ENCODE measurements around the gene GALNTL6.
"Not testable (repeated sequence)": the region's sequence is repeated elsewhere in the genome, so short reads cannot be mapped to it uniquely, and the experiment has no call there.

GALNTL6 gene

GRCh38 chr4:172726001-172726423 is 912.8 kb downstream of the GALNTL6 start:
- H3F3A ChIP-seq (ENCODE audit: low read depth): no peaks in the 10 kb centered on the region
- no peaks in the 10 kb centered on the region for H3K9me3 ChIP-seq (ENCODE audit: insufficient read depth, low read depth, low read length)
- H3K36me3 ChIP-seq (ENCODE audit: insufficient read depth, low read length): no peaks in the 10 kb centered on the region
- H3K9ac ChIP-seq (ENCODE audit: low read depth, low read length, poor library complexity, severe bottlenecking): no peak overlapping the region
- no peak overlapping the region for H3K4me3 ChIP-seq (ENCODE audit: low read length, poor library complexity, severe bottlenecking)
- H3K9me2 ChIP-seq (replicated peaks; ENCODE audit: low read depth, low read length): no peaks in the 10 kb centered on the region
- H3K4me2 ChIP-seq (ENCODE audit: low read depth, low read length, poor library complexity, severe bottlenecking): no peak overlapping the region
- no peak overlapping the region for H2AFZ ChIP-seq (ENCODE audit: low read length)
- H3K4me1 ChIP-seq (ENCODE audit: insufficient read depth, low read length, poor library complexity, severe bottlenecking): no peaks in the 10 kb centered on the region
- TF ChIP-seq, protein P1, sequence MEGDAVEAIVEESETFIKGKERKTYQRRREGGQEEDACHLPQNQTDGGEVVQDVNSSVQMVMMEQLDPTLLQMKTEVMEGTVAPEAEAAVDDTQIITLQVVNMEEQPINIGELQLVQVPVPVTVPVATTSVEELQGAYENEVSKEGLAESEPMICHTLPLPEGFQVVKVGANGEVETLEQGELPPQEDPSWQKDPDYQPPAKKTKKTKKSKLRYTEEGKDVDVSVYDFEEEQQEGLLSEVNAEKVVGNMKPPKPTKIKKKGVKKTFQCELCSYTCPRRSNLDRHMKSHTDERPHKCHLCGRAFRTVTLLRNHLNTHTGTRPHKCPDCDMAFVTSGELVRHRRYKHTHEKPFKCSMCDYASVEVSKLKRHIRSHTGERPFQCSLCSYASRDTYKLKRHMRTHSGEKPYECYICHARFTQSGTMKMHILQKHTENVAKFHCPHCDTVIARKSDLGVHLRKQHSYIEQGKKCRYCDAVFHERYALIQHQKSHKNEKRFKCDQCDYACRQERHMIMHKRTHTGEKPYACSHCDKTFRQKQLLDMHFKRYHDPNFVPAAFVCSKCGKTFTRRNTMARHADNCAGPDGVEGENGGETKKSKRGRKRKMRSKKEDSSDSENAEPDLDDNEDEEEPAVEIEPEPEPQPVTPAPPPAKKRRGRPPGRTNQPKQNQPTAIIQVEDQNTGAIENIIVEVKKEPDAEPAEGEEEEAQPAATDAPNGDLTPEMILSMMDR (conservative IDR thresholded peaks at IDR 0.05; ENCODE audit: low read length): no peak
- no peaks in the 10 kb centered on the region for H3K79me2 ChIP-seq (ENCODE audit: insufficient read depth, low read length)
- no peaks in the 10 kb centered on the region for H3K27me3 ChIP-seq (ENCODE audit: insufficient read depth, low read length, poor library complexity, severe bottlenecking)
- H4K20me1 ChIP-seq (ENCODE audit: insufficient read depth, low read length, poor library complexity, severe bottlenecking): no peaks in the 10 kb centered on the region

DNA sequence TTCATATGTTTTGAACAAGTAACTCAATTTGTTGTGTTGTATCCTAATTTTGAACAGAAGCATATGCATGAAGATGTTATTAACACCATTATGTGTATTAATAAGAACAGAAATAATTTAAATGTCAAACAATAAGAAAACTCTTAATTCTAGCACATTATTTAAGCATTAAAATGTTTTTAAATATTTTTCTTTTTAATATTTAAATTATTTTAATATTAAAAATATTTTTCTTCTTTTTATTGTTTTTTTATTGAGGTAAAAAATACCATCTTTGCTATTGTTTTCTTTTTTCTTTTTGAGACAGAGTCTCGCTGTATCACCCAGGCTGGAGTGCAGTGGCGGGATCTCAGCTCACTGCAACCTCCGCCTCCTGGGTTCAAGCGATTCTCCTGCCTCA is 914.4 kb downstream of the GALNTL6 start:
- no peaks in the 10 kb centered on the region for H4K20me1 ChIP-seq (ENCODE audit: insufficient read depth, low read length, poor library complexity, severe bottlenecking)
- H2AFZ ChIP-seq (ENCODE audit: low read length): no peak overlapping the region
- no peaks in the 10 kb centered on the region for H3K27me3 ChIP-seq (ENCODE audit: insufficient read depth, low read length, poor library complexity, severe bottlenecking)
- H3K4me1 ChIP-seq (ENCODE audit: insufficient read depth, low read length, poor library complexity, severe bottlenecking): no peaks in the 10 kb centered on the region
- no peaks in the 10 kb centered on the region for H3K9me2 ChIP-seq (replicated peaks; ENCODE audit: low read depth, low read length)
- H3K36me3 ChIP-seq (ENCODE audit: insufficient read depth, low read length): no peaks in the 10 kb centered on the region
- no peaks in the 10 kb centered on the region for H3K79me2 ChIP-seq (ENCODE audit: insufficient read depth, low read length)
- H3K4me2 ChIP-seq (ENCODE audit: low read depth, low read length, poor library complexity, severe bottlenecking): no peak overlapping the region
- no peak overlapping the region for H3K9ac ChIP-seq (ENCODE audit: low read depth, low read length, poor library complexity, severe bottlenecking)
- no peaks in the 10 kb centered on the region for H3F3A ChIP-seq (ENCODE audit: low read depth)
- TF ChIP-seq, protein P1 (conservative IDR thresholded peaks at IDR 0.05; ENCODE audit: low read length): no peak
- no peak for TF ChIP-seq EZH2phosphoT487 (IDR thresholded peaks at IDR 0.05; ENCODE audit: borderline replicate concordance)
- H3K9me3 ChIP-seq (ENCODE audit: insufficient read depth, low read depth, low read length): no peaks in the 10 kb centered on the region
- no peak overlapping the region for H3K4me3 ChIP-seq (ENCODE audit: low read length, poor library complexity, severe bottlenecking)

GRCh38 chr4:172733645-172734044 is 920.4 kb downstream of the GALNTL6 start:
- not testable (repeated sequence) for H3K9me3 ChIP-seq (ENCODE audit: insufficient read depth, low read depth, low read length); H3K4me1 ChIP-seq (ENCODE audit: insufficient read depth, low read length, poor library complexity, severe bottlenecking); H3K36me3 ChIP-seq (ENCODE audit: insufficient read depth, low read length); H3K9me2 ChIP-seq (replicated peaks; ENCODE audit: low read depth, low read length); H3K27me3 ChIP-seq (ENCODE audit: insufficient read depth, low read length, poor library complexity, severe bottlenecking); H3K79me2 ChIP-seq (ENCODE audit: insufficient read depth, low read length); H4K20me1 ChIP-seq (ENCODE audit: insufficient read depth, low read length, poor library complexity, severe bottlenecking); H3K4me2 ChIP-seq (ENCODE audit: low read depth, low read length, poor library complexity, severe bottlenecking); H2AFZ ChIP-seq (ENCODE audit: low read length); H3F3A ChIP-seq (ENCODE audit: low read depth); H3K9ac ChIP-seq (ENCODE audit: low read depth, low read length, poor library complexity, severe bottlenecking); H3K4me3 ChIP-seq (ENCODE audit: low read length, poor library complexity, severe bottlenecking)

GRCh38 chr4:172734555-172734954 is 921.4 kb downstream of the GALNTL6 start:
- H3K4me3 ChIP-seq (ENCODE audit: low read length, poor library complexity, severe bottlenecking): no peak overlapping the region
- H3K9me2 ChIP-seq (replicated peaks; ENCODE audit: low read depth, low read length): no peaks in the 10 kb centered on the region
- no peak overlapping the region for H3K4me2 ChIP-seq (ENCODE audit: low read depth, low read length, poor library complexity, severe bottlenecking)
- no peak overlapping the region for H2AFZ ChIP-seq (ENCODE audit: low read length)
- TF ChIP-seq, protein P1 (conservative IDR thresholded peaks at IDR 0.05; ENCODE audit: low read length): no peak
- TF ChIP-seq EZH2phosphoT487 (IDR thresholded peaks at IDR 0.05; ENCODE audit: borderline replicate concordance): no peak
- H3K79me2 ChIP-seq (ENCODE audit: insufficient read depth, low read length): no peaks in the 10 kb centered on the region
- no peaks in the 10 kb centered on the region for H3F3A ChIP-seq (ENCODE audit: low read depth)
- H3K36me3 ChIP-seq (ENCODE audit: insufficient read depth, low read length): no peaks in the 10 kb centered on the region
- no peaks in the 10 kb centered on the region for H3K27me3 ChIP-seq (ENCODE audit: insufficient read depth, low read length, poor library complexity, severe bottlenecking)
- no peaks in the 10 kb centered on the region for H3K9me3 ChIP-seq (ENCODE audit: insufficient read depth, low read depth, low read length)
- H3K4me1 ChIP-seq (ENCODE audit: insufficient read depth, low read length, poor library complexity, severe bottlenecking): no peaks in the 10 kb centered on the region
- H3K9ac ChIP-seq (ENCODE audit: low read depth, low read length, poor library complexity, severe bottlenecking): no peak overlapping the region
- H4K20me1 ChIP-seq (ENCODE audit: insufficient read depth, low read length, poor library complexity, severe bottlenecking): no peaks in the 10 kb centered on the region
